Activated CD8-positive, alpha-beta memory T cell treated with anti-CD3 and anti-CD28 coated beads for 36 hours (primary cell): Measurements from ENCODE around the gene OLFML3. TPM values are rescaled to one million over a fixed set of nuclear protein-coding genes. Genes with fewer than 3 reads are reported as not detected.

ENCODE experiments used
- CTCF ChIA-PET: fragments of 350-600 bp; sonication (Branson Sonifier 250); formaldehyde crosslinking; loops from one replicate; lab custom pipeline; 2021; ENCODE audit warnings: antibody characterized with exemption; lab: Charles Lee
- POLR2A ChIA-PET: fragments of 350-600 bp; sonication (Branson Sonifier 250); formaldehyde crosslinking; loops from one replicate; lab custom pipeline; 2021; ENCODE audit warnings: antibody characterized with exemption; lab: Charles Lee
- total RNA-seq, 2 experiments: library from RNA; stranded (reverse); gene quantifications; one replicate each; pipeline ENCODE4 v1.2.3, GENCODE V29; 2021

OLFML3 gene
- total RNA-seq, result under 1 TPM; 0.15 to 0.17 TPM

GRCh38 chr1:113978863-113979702 lies at the start of gene OLFML3:
OLFML3 (plus strand) TSS chr1:113979474; CDS start chr1:113979517, 43 bp downstream.
- CTCF ChIA-PET, result interaction anchor here (1.7 to 2.1 kb wide), 2 partner anchors 96 to 304 kb away, joined by 3 to 8 read pairs; no protein-coding TSS in a partner anchor
- POLR2A ChIA-PET, result no interaction called here

- CTCF ChIA-PET, result interaction anchor here (0.6 to 3.2 kb wide), 7 partner anchors 19 to 118 kb away, joined by 3 to 31 read pairs (median 4); partner anchors contain the start of genes AP4B1, DCLRE1B and RSBN1
- POLR2A ChIA-PET, result interaction anchor here (0.6 to 3.9 kb wide), 8 partner anchors 10 to 736 kb away, joined by 3 to 61 read pairs (median 10); partner anchors contain the start of genes AP4B1, DCLRE1B, PHTF1 and RSBN1
Measured at GRCh38 chr1:113929750-113930498, 49.4 kb upstream of the OLFML3 start.

- ChIA-PET POLR2A (interaction anchor here (0.6 to 3.9 kb wide), 9 partner anchors 10 to 171 kb away, joined by 3 to 61 read pairs (median 8); partner anchors contain the start of genes AP4B1, DCLRE1B, PHTF1 and RSBN1), CTCF (interaction anchor here (0.6 to 3.2 kb wide), 9 partner anchors 11 to 352 kb away, joined by 3 to 31 read pairs (median 4); partner anchors contain the start of genes AP4B1, DCLRE1B and RSBN1)
Measured at GRCh38 chr1:113930499-113931161, 48.6 kb upstream of the OLFML3 start.

- CTCF ChIA-PET, result interaction anchor here (0.7 to 1.7 kb wide), 6 partner anchors 10 to 351 kb away, joined by 3 to 5 read pairs (median 4); no protein-coding TSS in a partner anchor
- POLR2A ChIA-PET, result interaction anchor here (1.4 to 3.9 kb wide), 4 partner anchors 9 to 119 kb away, joined by 6 to 61 read pairs (median 14); partner anchors contain the start of genes AP4B1, DCLRE1B and RSBN1
Measured at GRCh38 chr1:113931451-113931851, 47.8 kb upstream of the OLFML3 start.

GRCh38 chr1:113934006-113934405 lies 45.3 kb upstream of the OLFML3 start:
- CTCF ChIA-PET, result no interaction called here
- POLR2A ChIA-PET, result interaction anchor here (0.7 kb wide), 1 partner anchor 141 kb away, joined by 3 read pairs; no protein-coding TSS in a partner anchor

- ChIA-PET POLR2A (no interaction called here), CTCF (no interaction called here)
Measured at GRCh38 chr1:113934511-113935055, 44.7 kb upstream of the OLFML3 start.

GRCh38 chr1:113935176-113935575 lies 44.1 kb upstream of the OLFML3 start:
- CTCF ChIA-PET, result no interaction called here
- POLR2A ChIA-PET, result interaction anchor here (0.6 to 0.7 kb wide), 2 partner anchors 16 to 55 kb away, joined by 3 to 7 read pairs; no protein-coding TSS in a partner anchor

GRCh38 chr1:113935970-113936369 lies 43.3 kb upstream of the OLFML3 start:
- ChIA-PET POLR2A (interaction anchor here (0.7 kb wide), 1 partner anchor 55 kb away, joined by 3 read pairs; no protein-coding TSS in a partner anchor), CTCF (no interaction called here)

- ChIA-PET CTCF (no interaction called here), POLR2A (no interaction called here)
Measured at GRCh38 chr1:113937146-113937545, 42.1 kb upstream of the OLFML3 start.

GRCh38 chr1:113938192-113938591 lies 41.1 kb upstream of the OLFML3 start:
- ChIA-PET CTCF (interaction anchor here (0.7 kb wide), 2 partner anchors 15 to 23 kb away, joined by 3 read pairs; no protein-coding TSS in a partner anchor), POLR2A (interaction anchor here (0.7 kb wide), 1 partner anchor 24 kb away, joined by 5 read pairs; no protein-coding TSS in a partner anchor)

GRCh38 chr1:113940365-113941244 lies 38.7 kb upstream of the OLFML3 start:
- POLR2A ChIA-PET, result interaction anchor here (1.1 to 1.9 kb wide), 2 partner anchors 10 to 36 kb away, joined by 4 to 12 read pairs; no protein-coding TSS in a partner anchor
- CTCF ChIA-PET, result interaction anchor here (0.6 to 1.6 kb wide), 4 partner anchors 9 to 205 kb away, joined by 4 to 5 read pairs (median 4); no protein-coding TSS in a partner anchor

GRCh38 chr1:113941245-113941559 lies 38.1 kb upstream of the OLFML3 start:
- CTCF ChIA-PET, result interaction anchor here (1.3 to 1.6 kb wide), 3 partner anchors 10 to 22 kb away, joined by 4 to 5 read pairs (median 5); no protein-coding TSS in a partner anchor
- POLR2A ChIA-PET, result interaction anchor here (1.1 to 1.9 kb wide), 2 partner anchors 10 to 37 kb away, joined by 4 to 12 read pairs; no protein-coding TSS in a partner anchor

- ChIA-PET POLR2A (no interaction called here), CTCF (no interaction called here)
Measured at GRCh38 chr1:113942527-113942926, 36.7 kb upstream of the OLFML3 start.

- ChIA-PET POLR2A (no interaction called here), CTCF (no interaction called here)
Measured at GRCh38 chr1:113943028-113943811, 36.1 kb upstream of the OLFML3 start.

GRCh38 chr1:113945329-113945728 lies 33.9 kb upstream of the OLFML3 start:
- ChIA-PET POLR2A (no interaction called here), CTCF (no interaction called here)

- ChIA-PET POLR2A (interaction anchor here (0.6 to 2.4 kb wide), 2 partner anchors 16 to 683 kb away, joined by 3 to 15 read pairs; partner anchors contain the start of gene HIPK1), CTCF (no interaction called here)
Measured at GRCh38 chr1:113946112-113946511, 33.2 kb upstream of the OLFML3 start.
